MM.1S (cell line): Measurements from ENCODE around the gene MLPH.

Source experiments
- DNase-seq: peaks from one replicate; pipeline ENCODE4 v3.0.0-alpha.2; 2015
- H2AFZ ChIP-seq: fragments of 300-600 bp; sonication (generic); 2 replicates; pipeline ENCODE4 v1.6.0; 2016; ENCODE audit warnings: antibody characterized with exemption, low read length
- H3F3A ChIP-seq: fragments of 300-600 bp; sonication (generic); 2 replicates; pipeline ENCODE4 v1.6.1; 2016; ENCODE audit warnings: mild to moderate bottlenecking, antibody characterized with exemption, low read length, moderate library complexity, mixed read lengths; ENCODE audit not compliant: insufficient read depth
- H3K27ac ChIP-seq: fragments of 300-600 bp; sonication (generic); 2 replicates; pipeline ENCODE4 v1.5.1; 2016; ENCODE audit warnings: mild to moderate bottlenecking, low read length
- H3K27me3 ChIP-seq: fragments of 300-600 bp; sonication (generic); replicated peaks from 2 replicates; pipeline ENCODE4 v1.6.0; 2016; ENCODE audit warnings: low read length; ENCODE audit not compliant: insufficient read depth
- H3K36me3 ChIP-seq: fragments of 300-600 bp; sonication (generic); replicated peaks from 2 replicates; pipeline ENCODE4 v1.6.1; 2016; ENCODE audit warnings: mild to moderate bottlenecking, low read length, mixed read lengths; ENCODE audit not compliant: insufficient read depth
- H3K4me1 ChIP-seq: fragments of 300-600 bp; sonication (generic); 2 replicates; pipeline ENCODE4 v1.6.1; 2016; ENCODE audit warnings: low read length, mixed read lengths
- H3K4me2 ChIP-seq: fragments of 300-600 bp; sonication (generic); 2 replicates; pipeline ENCODE4 v1.6.0; 2016; ENCODE audit warnings: low read depth, low read length
- H3K4me3 ChIP-seq: fragments of 300-600 bp; sonication (generic); 2 replicates; pipeline ENCODE4 v1.5.1; 2016; ENCODE audit warnings: low read length, mixed read lengths
- H3K79me2 ChIP-seq: fragments of 300-600 bp; sonication (generic); 2 replicates; pipeline ENCODE4 v1.6.1; 2016; ENCODE audit warnings: mixed run types, low read length, mixed read lengths
- H3K9ac ChIP-seq: fragments of 300-600 bp; sonication (generic); 2 replicates; pipeline ENCODE4 v1.6.1; 2016; ENCODE audit warnings: low read length, mixed read lengths
- H3K9me2 ChIP-seq: fragments of 300-600 bp; sonication (generic); replicated peaks from 2 replicates; pipeline ENCODE4 v1.6.1; 2016; ENCODE audit warnings: mild to moderate bottlenecking, low read length, mixed read lengths; ENCODE audit not compliant: insufficient read depth
- H3K9me3 ChIP-seq: fragments of 300-600 bp; sonication (generic); replicated peaks from 2 replicates; pipeline ENCODE4 v1.6.1; 2016; ENCODE audit warnings: mild to moderate bottlenecking, low read length, mixed read lengths; ENCODE audit not compliant: insufficient read depth
- H4K20me1 ChIP-seq: fragments of 300-600 bp; sonication (generic); 2 replicates; pipeline ENCODE4 v1.6.1; 2016; ENCODE audit warnings: mild to moderate bottlenecking, low read length, moderate library complexity, mixed read lengths; ENCODE audit not compliant: insufficient read depth
- CTCF ChIP-seq: fragments of 300-600 bp; sonication (generic); IDR thresholded peaks from 2 replicates; pipeline ENCODE4 v1.5.1; 2016; ENCODE audit warnings: antibody characterized with exemption, low read length, mixed read lengths
- EZH2 ChIP-seq: fragments of 300-600 bp; sonication (generic); optimal IDR thresholded peaks from 2 replicates; pipeline ENCODE3; 2017; ENCODE audit warnings: low read depth, mild to moderate bottlenecking, antibody characterized with exemption, low read length, mixed read lengths
- EZH2phosphoT487 ChIP-seq: fragments of 300-600 bp; sonication (generic); IDR thresholded peaks from 2 replicates; pipeline ENCODE4 v1.6.1; 2018; ENCODE audit warnings: antibody characterized with exemption, low read length

MLPH gene

GRCh38 chr2:237520290-237520689, 33.2 kb downstream of the MLPH start:
- Histone ChIP-seq H3K27me3 (no peaks in the 10 kb centered on the region), H3K4me1 (peaks cover 12% of the 10 kb centered on the region), H3K9ac (no peak overlapping the region), H3K4me2 (no peak overlapping the region), H3K9me2 (no peaks in the 10 kb centered on the region), H3K27ac (no peak overlapping the region), H3F3A (peaks cover 4% of the 10 kb centered on the region), H3K4me3 (no peak overlapping the region), H3K9me3 (no peaks in the 10 kb centered on the region), H2AFZ (no peak overlapping the region), H3K36me3 (no peaks in the 10 kb centered on the region), H3K79me2 (no peaks in the 10 kb centered on the region), H4K20me1 (no peaks in the 10 kb centered on the region)
- no peak for TF ChIP-seq EZH2
- TF ChIP-seq EZH2phosphoT487, result no peak
- TF ChIP-seq CTCF, result no peak
- DNase-seq, result no peak

DNA sequence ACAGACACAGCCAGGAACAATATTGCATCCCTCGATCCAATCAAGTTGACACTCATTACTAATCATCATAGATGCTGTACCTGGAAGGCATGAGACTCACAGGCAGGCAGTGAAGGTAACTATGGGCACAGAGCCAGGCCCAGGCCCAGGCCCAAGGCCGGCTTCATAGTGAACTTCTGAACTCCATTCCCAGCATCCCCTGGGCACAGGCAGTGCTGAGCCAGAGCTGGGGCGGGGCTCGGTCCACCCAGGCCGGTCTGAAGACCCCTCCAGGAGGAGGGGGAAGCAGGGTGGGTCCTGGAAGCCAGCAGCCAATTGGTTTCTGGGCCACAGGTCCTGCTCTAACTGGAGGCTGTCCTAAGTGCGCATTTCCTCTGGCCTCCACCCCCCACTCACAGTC, 37.6 kb downstream of the MLPH start:
- TF ChIP-seq CTCF, result no peak
- no peak for TF ChIP-seq EZH2phosphoT487
- TF ChIP-seq EZH2, result no peak
- Histone ChIP-seq H3K27ac (no peak overlapping the region), H2AFZ (no peak overlapping the region), H3K79me2 (no peaks in the 10 kb centered on the region), H3K9me2 (no peaks in the 10 kb centered on the region), H3K9ac (no peak overlapping the region), H3K36me3 (no peaks in the 10 kb centered on the region), H3K4me2 (no peak overlapping the region), H3K4me1 (peaks cover 16% of the 10 kb centered on the region), H3K4me3 (no peak overlapping the region), H4K20me1 (no peaks in the 10 kb centered on the region), H3K9me3 (no peaks in the 10 kb centered on the region), H3K27me3 (no peaks in the 10 kb centered on the region), H3F3A (peaks cover 17% of the 10 kb centered on the region)
- no peak for DNase-seq

DNA sequence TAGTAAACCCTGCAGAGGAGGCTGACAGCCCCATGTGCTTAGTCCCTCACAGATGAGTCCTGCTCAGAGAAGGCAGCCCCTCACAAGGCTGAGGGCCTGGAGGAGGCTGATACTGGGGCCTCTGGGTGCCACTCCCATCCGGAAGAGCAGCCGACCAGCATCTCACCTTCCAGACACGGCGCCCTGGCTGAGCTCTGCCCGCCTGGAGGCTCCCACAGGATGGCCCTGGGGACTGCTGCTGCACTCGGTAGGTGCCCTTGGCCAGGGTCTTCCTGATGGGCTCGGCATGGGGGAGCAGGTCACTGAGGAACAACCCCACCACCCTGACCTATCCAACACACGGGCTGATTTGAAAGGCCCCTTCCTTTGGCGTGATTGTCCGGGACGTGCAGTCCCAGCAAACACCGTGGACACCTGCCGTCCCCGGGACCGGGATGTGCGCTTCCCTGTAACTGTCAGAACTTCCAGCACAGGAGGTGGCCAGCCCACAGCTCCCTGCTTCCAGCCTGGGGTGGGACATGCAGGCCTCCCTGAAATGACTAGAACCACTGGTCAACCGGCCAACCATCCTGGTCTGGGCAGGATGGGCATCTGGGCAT, 38.6 kb downstream of the MLPH start:
- H3K27me3 ChIP-seq, result no peaks in the 10 kb centered on the region
- no peaks in the 10 kb centered on the region for H3K36me3 ChIP-seq
- no peaks in the 10 kb centered on the region for H3K79me2 ChIP-seq
- DNase-seq, result no peak
- peaks cover 27% of the 10 kb centered on the region for H3F3A ChIP-seq
- no peak overlapping the region for H3K4me2 ChIP-seq
- H3K9me2 ChIP-seq, result no peaks in the 10 kb centered on the region
- no peaks in the 10 kb centered on the region for H3K9me3 ChIP-seq
- H3K4me1 ChIP-seq, result peaks cover 21% of the 10 kb centered on the region
- H3K27ac ChIP-seq, result no peak overlapping the region
- no peak for TF ChIP-seq EZH2phosphoT487
- TF ChIP-seq EZH2, result no peak
- TF ChIP-seq CTCF, result no peak
- H3K4me3 ChIP-seq, result no peak overlapping the region
- H2AFZ ChIP-seq, result no peak overlapping the region
- no peaks in the 10 kb centered on the region for H4K20me1 ChIP-seq
- no peak overlapping the region for H3K9ac ChIP-seq
